Vagina (tissue), 2 donors: Measurements from ENCODE around the gene RRAS2. TPM values are rescaled to one million over a fixed set of nuclear protein-coding genes. Genes with fewer than 3 reads are reported as not detected.
"Not testable (repeated sequence)": the region's sequence is repeated elsewhere in the genome, so short reads cannot be mapped to it uniquely, and the experiment has no call there.

Experiments
- DNase-seq, 2 donors: peaks; one replicate each; pipeline ENCODE4 v3.0.0-alpha.2; 2017; ENCODE audit errors: extremely low spot score in 2 of 2
- H3K27ac ChIP-seq: fragments of 200-600 bp; sonication (generic); one replicate; pipeline ENCODE4 v1.5.1; 2019
- H3K27me3 ChIP-seq: fragments of 200-600 bp; sonication (generic); one replicate; pipeline ENCODE4 v1.5.1; 2019
- H3K36me3 ChIP-seq, 2 donors: fragments of 200-600 bp; sonication (generic); one replicate each; pipeline ENCODE4 v1.5.1; 2017 to 2019
- H3K4me1 ChIP-seq: fragments of 200-600 bp; sonication (generic); one replicate; pipeline ENCODE4 v1.5.1; 2019
- H3K4me3 ChIP-seq, 2 donors: fragments of 200-600 bp; sonication (generic); 1 replicate in 1 of 2; 2 replicates in 1 of 2; pipeline ENCODE4 v1.5.1; 2016 to 2019
- H3K9me3 ChIP-seq: fragments of 200-600 bp; sonication (generic); one replicate; pipeline ENCODE4 v1.5.1; 2019
- CTCF ChIP-seq, 3 experiments: fragments of 450-650 bp in 2 of 3; fragments of 200-600 bp in 1 of 3; sonication (generic) in 1 of 3; IDR thresholded peaks; one replicate each; pipeline ENCODE4 v1.5.1; 2017 to 2019; ENCODE audit warnings: antibody characterized with exemption in 3 of 3, mild to moderate bottlenecking in 2 of 3, moderate library complexity in 2 of 3
- POLR2A ChIP-seq, 2 donors: fragments of 450-650 bp; IDR thresholded peaks; one replicate each; pipeline ENCODE4 v1.6.1; 2017; ENCODE audit warnings: antibody characterized with exemption in 2 of 2, mild to moderate bottlenecking in 2 of 2, moderate library complexity in 2 of 2
- POLR2AphosphoS5 ChIP-seq, 2 donors: sonication (generic); formaldehyde crosslinking; IDR thresholded peaks; one replicate each; pipeline ENCODE4 v1.9.0; 2017; ENCODE audit warnings: antibody characterized with exemption in 2 of 2, mild to moderate bottlenecking in 2 of 2, low read depth in 1 of 2; ENCODE audit not compliant: insufficient read depth in 1 of 2
- intact Hi-C: fragments of 100-400 bp; cut with DNase I; formaldehyde crosslinking; loops from one replicate; pipeline ENCODE4 v1.15.1; 2023
- total RNA-seq: library from RNA; depleted of rRNA; stranded (reverse); fragments of >200 nt; gene quantifications from one replicate; pipeline ENCODE4 v1.2.3, GENCODE V29; 2016

Gene RRAS2
- total RNA-seq, 1 donor from 2014 or later, result 32.7 TPM

GRCh38 chr11:14288189-14288935 is 70.6 kb downstream of the RRAS2 start:
- intact Hi-C loops, result no loop called here
- Histone ChIP-seq H3K27me3 (no peaks in the 10 kb centered on the region), H3K36me3 (no peaks in the 10 kb centered on the region), H3K4me1 (no peaks in the 10 kb centered on the region), H3K27ac (no peak overlapping the region), H3K4me3 (no peak overlapping the region), H3K9me3 (no peaks in the 10 kb centered on the region)
- no peak for DNase-seq
- TF ChIP-seq POLR2A (IDR thresholded peaks at IDR 0.05), result no peak
- TF ChIP-seq CTCF (IDR thresholded peaks at IDR 0.05), result no peak
- TF ChIP-seq POLR2AphosphoS5 (IDR thresholded peaks at IDR 0.05; ENCODE audit: insufficient read depth in 1 of 2, low read depth in 1 of 2), result no peak

- intact Hi-C loops, H3K27me3 ChIP-seq, H3K27ac ChIP-seq, H3K9me3 ChIP-seq, H3K4me3 ChIP-seq, DNase-seq, H3K36me3 ChIP-seq, H3K4me1 ChIP-seq: not testable (repeated sequence)
Observed at GRCh38 chr11:14278869-14279268, 80.1 kb downstream of the RRAS2 start.

- TF ChIP-seq POLR2AphosphoS5 (IDR thresholded peaks at IDR 0.05; ENCODE audit: insufficient read depth in 1 of 2, low read depth in 1 of 2) (no peak), POLR2A (IDR thresholded peaks at IDR 0.05) (no peak), CTCF (IDR thresholded peaks at IDR 0.05) (no peak)
- H3K4me1 ChIP-seq, result no peaks in the 10 kb centered on the region
- intact Hi-C loops, result no loop called here
- H3K27ac ChIP-seq, result no peak overlapping the region
- no peaks in the 10 kb centered on the region for H3K9me3 ChIP-seq
- no peaks in the 10 kb centered on the region for H3K27me3 ChIP-seq
- no peak overlapping the region for H3K4me3 ChIP-seq
- H3K36me3 ChIP-seq, result no peaks in the 10 kb centered on the region
- DNase-seq, result no peak
Observed at GRCh38 chr11:14275076-14275475, 83.9 kb downstream of the RRAS2 start.

- no peak for DNase-seq
- Histone ChIP-seq H3K36me3 (no peaks in the 10 kb centered on the region), H3K27ac (no peak overlapping the region), H3K9me3 (no peaks in the 10 kb centered on the region), H3K4me1 (no peaks in the 10 kb centered on the region), H3K27me3 (no peaks in the 10 kb centered on the region), H3K4me3 (no peak overlapping the region)
- TF ChIP-seq CTCF (IDR thresholded peaks at IDR 0.05) (no peak), POLR2A (IDR thresholded peaks at IDR 0.05) (no peak), POLR2AphosphoS5 (IDR thresholded peaks at IDR 0.05; ENCODE audit: insufficient read depth in 1 of 2, low read depth in 1 of 2) (no peak)
- intact Hi-C loops, result no loop called here
Observed at GRCh38 chr11:14273895-14274294, 85.1 kb downstream of the RRAS2 start.

GRCh38 chr11:14270690-14271542 is 88.1 kb downstream of the RRAS2 start:
- intact Hi-C loops, result no loop called here
- no peak for DNase-seq
- H3K9me3 ChIP-seq, result no peaks in the 10 kb centered on the region
- TF ChIP-seq CTCF (IDR thresholded peaks at IDR 0.05) (no peak), POLR2A (IDR thresholded peaks at IDR 0.05) (no peak), POLR2AphosphoS5 (IDR thresholded peaks at IDR 0.05; ENCODE audit: insufficient read depth in 1 of 2, low read depth in 1 of 2) (no peak)
- H3K36me3 ChIP-seq, result no peaks in the 10 kb centered on the region
- H3K27ac ChIP-seq, result no peak overlapping the region
- no peaks in the 10 kb centered on the region for H3K4me1 ChIP-seq
- no peaks in the 10 kb centered on the region for H3K27me3 ChIP-seq
- no peak overlapping the region for H3K4me3 ChIP-seq
